Measurements from ENCODE around the gene JPH2. TPM values are rescaled to one million over a fixed set of nuclear protein-coding genes. Genes with fewer than 3 reads are reported as not detected.
"Not testable (repeated sequence)": the region's sequence is repeated elsewhere in the genome, so short reads cannot be mapped to it uniquely, and the experiment has no call there.

The JPH2 gene
- total RNA-seq, 2 donors from 2014 or later: 169 to 179 TPM

GRCh38 chr20:44193801-44194200 is 6.8 kb upstream of the JPH2 start:
- H3K4me3 ChIP-seq: no peak overlapping the region
- peaks cover 16% of the 10 kb centered on the region for H3K36me3 ChIP-seq
- peaks cover 0 to 12% of the 10 kb centered on the region in 2 donors for H3K4me1 ChIP-seq (ENCODE audit: control insufficient read depth in 1 of 2, low read depth in 2 of 2)
- ATAC-seq (ENCODE audit: insufficient number of reproducible peaks, low FRiP score, low read depth) (no peak), DNase-seq (ENCODE audit: low spot score) (no peak)
- H3K27ac ChIP-seq: no peak overlapping the region
- H3K27me3 ChIP-seq (replicated peaks; ENCODE audit: insufficient read depth): no peaks in the 10 kb centered on the region
- no peaks in the 10 kb centered on the region for H3K9me3 ChIP-seq
- no peak for TF ChIP-seq CTCF (IDR thresholded peaks at IDR 0.05)

DNA sequence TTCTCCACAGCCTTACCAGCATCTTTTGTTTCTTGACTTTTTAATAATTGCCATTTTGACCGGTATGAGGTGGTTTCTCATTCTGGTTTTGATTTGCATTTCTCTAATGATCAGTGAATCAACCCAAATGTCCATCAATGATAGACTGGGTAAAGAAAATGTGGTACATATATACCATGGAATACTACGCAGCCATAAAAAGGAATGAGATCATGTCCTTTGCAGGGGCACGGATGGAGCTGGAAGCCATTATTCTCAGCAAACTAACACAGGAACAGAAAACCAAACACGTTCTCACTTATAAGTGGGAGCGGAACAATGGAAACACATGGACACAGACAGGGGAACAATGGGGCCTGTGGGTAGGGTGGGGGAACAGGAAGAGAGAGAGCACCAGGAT is 4.7 kb upstream of the JPH2 start:
- H3K4me1 ChIP-seq (ENCODE audit: control insufficient read depth in 1 of 2, low read depth in 2 of 2): peaks cover 3 to 26% of the 10 kb centered on the region in 2 donors
- H3K36me3 ChIP-seq; H3K4me3 ChIP-seq; DNase-seq (ENCODE audit: low spot score); H3K9me3 ChIP-seq; ATAC-seq (ENCODE audit: insufficient number of reproducible peaks, low FRiP score, low read depth); H3K27me3 ChIP-seq (replicated peaks; ENCODE audit: insufficient read depth); H3K27ac ChIP-seq: not testable (repeated sequence)

DNA sequence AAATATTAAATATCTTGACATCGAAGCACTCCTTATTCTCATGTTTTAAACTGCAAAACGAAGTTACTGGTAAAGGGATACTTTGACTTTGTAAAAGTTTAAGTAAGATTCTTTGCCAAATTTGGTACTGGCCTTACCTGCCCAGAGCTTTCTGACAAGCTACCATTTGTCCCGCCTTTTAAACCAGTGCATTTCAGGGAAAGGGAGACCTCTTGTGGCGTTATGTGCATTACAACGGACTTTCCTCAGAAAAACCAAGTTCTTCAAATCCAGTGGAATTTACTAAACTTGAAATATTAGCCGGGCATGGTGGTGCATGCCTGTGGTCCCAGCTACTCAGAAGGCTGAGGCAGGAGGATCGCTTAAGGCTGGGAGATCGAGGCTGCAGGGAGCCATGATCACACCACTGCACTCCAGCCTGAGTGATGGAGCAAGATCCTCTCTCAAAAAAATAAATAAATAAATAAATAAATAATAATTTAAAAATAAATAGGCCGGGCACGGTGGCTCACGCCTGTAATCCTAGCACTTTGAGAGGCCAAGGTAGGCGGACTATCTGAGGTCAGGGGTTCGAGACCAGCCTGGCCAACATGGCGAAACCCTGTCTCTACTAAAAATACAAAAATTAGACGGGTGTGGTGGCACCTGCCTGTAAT is 3.3 kb upstream of the JPH2 start:
- not testable (repeated sequence) for H3K36me3 ChIP-seq; H3K4me3 ChIP-seq; H3K9me3 ChIP-seq; H3K27me3 ChIP-seq (replicated peaks; ENCODE audit: insufficient read depth); DNase-seq (ENCODE audit: low spot score); ATAC-seq (ENCODE audit: insufficient number of reproducible peaks, low FRiP score, low read depth); H3K27ac ChIP-seq
- H3K4me1 ChIP-seq (ENCODE audit: control insufficient read depth in 1 of 2, low read depth in 2 of 2): peaks cover 3 to 26% of the 10 kb centered on the region in 2 donors
- peak; percentile 84 for TF ChIP-seq CTCF (IDR thresholded peaks at IDR 0.05)

- H3K4me3 ChIP-seq: no peak overlapping the region
- H3K27me3 ChIP-seq (replicated peaks; ENCODE audit: insufficient read depth): no peaks in the 10 kb centered on the region
- no peak for TF ChIP-seq CTCF (IDR thresholded peaks at IDR 0.05)
- no peaks in the 10 kb centered on the region for H3K36me3 ChIP-seq
- H3K4me1 ChIP-seq (ENCODE audit: control insufficient read depth in 1 of 2, low read depth in 2 of 2): peaks cover 3 to 26% of the 10 kb centered on the region in 2 donors
- no peaks in the 10 kb centered on the region for H3K9me3 ChIP-seq
- H3K27ac ChIP-seq: peak overlapping the region; percentile 96 to 98
- no peak for DNase-seq (ENCODE audit: low spot score)
- ATAC-seq (ENCODE audit: insufficient number of reproducible peaks, low FRiP score, low read depth): no peak
These were observed 1.8 kb upstream of the JPH2 start for GRCh38 chr20:44188752-44189151.

DNA sequence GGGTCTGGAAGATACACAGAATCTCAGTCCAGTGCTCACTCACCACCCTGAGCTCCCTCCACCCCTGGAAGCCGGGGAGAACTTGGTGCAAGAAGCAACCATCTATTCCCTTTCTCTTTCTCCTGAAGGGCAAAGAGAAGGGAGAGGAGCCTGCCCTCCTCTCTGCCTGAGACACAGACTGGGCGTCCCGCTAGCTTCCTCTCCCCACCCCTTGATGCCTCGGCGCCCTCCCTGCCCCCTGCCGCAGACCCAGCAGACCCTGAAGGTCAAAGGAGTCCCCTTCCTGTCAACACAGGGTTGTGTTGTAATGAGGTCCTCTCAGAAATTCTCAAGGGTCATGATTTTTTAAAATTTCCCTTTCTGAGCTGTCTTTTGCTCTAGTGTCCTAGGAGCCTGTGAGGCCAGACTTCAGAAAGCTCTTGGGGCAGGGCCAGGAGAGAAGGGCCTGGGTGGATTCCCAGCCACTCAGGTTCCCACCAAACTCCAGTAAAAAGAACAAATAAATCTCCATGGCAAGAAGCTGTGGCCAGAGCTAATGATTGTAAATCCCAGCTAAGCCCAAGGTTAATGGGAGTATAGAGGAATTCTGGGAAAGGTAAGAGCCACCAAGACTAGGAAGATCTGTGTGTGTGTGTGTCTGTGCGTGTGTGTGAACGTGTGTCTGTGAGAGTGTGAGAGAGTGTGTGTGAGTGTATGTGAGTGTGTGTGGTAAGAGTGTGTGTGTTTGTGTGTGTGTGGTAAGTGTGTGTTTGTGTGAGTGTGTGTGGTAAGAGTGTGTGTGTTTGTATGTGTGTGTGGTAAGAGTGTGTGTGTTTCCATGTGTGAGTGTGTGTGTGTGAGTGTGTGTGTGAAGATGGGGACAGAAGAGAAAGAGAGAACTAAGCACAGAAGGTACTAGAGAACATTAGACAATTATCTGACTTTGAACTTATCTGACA is 1.1 kb upstream of the JPH2 start:
- no peak for DNase-seq (ENCODE audit: low spot score)
- peaks cover 3 to 31% of the 10 kb centered on the region in 2 donors for H3K4me1 ChIP-seq (ENCODE audit: control insufficient read depth in 1 of 2, low read depth in 2 of 2)
- H3K27ac ChIP-seq: peak overlapping the region; percentile 96 to 98
- peak overlapping the region; percentile 91 for H3K4me3 ChIP-seq
- ATAC-seq (ENCODE audit: insufficient number of reproducible peaks, low FRiP score, low read depth): peak; percentile 2
- H3K9me3 ChIP-seq: no peaks in the 10 kb centered on the region
- TF ChIP-seq CTCF (IDR thresholded peaks at IDR 0.05): no peak
- H3K36me3 ChIP-seq: no peaks in the 10 kb centered on the region
- H3K27me3 ChIP-seq (replicated peaks; ENCODE audit: insufficient read depth): no peaks in the 10 kb centered on the region

Measured in thoracic aorta (tissue), 2 donors.